ENCODE measurements around the gene POLR2C.

POLR2C gene

GRCh38 chr16:57504491-57504890 is 42.0 kb downstream of the POLR2C start:
- no peak overlapping the region for H3K4me2 ChIP-seq (ENCODE audit: low read depth, low read length, poor library complexity, severe bottlenecking)
- H4K20me1 ChIP-seq (ENCODE audit: insufficient read depth, low read length, poor library complexity, severe bottlenecking) = no peaks in the 10 kb centered on the region
- no peak for TF ChIP-seq CTCF (conservative IDR thresholded peaks at IDR 0.05; ENCODE audit: low read length)
- no peak for TF ChIP-seq EZH2phosphoT487 (IDR thresholded peaks at IDR 0.05; ENCODE audit: borderline replicate concordance)
- H3K27me3 ChIP-seq (ENCODE audit: insufficient read depth, low read length, poor library complexity, severe bottlenecking) = no peaks in the 10 kb centered on the region
- no peaks in the 10 kb centered on the region for H3K36me3 ChIP-seq (ENCODE audit: insufficient read depth, low read length)
- H3K4me3 ChIP-seq (ENCODE audit: low read length, poor library complexity, severe bottlenecking) = no peak overlapping the region
- no peak overlapping the region for H2AFZ ChIP-seq (ENCODE audit: low read length)
- no peaks in the 10 kb centered on the region for H3F3A ChIP-seq (ENCODE audit: low read depth)
- no peak overlapping the region for H3K9ac ChIP-seq (ENCODE audit: low read depth, low read length, poor library complexity, severe bottlenecking)
- no peaks in the 10 kb centered on the region for H3K9me2 ChIP-seq (replicated peaks; ENCODE audit: low read depth, low read length)
- H3K4me1 ChIP-seq (ENCODE audit: insufficient read depth, low read length, poor library complexity, severe bottlenecking) = peaks cover 39% of the 10 kb centered on the region
- no peaks in the 10 kb centered on the region for H3K9me3 ChIP-seq (ENCODE audit: insufficient read depth, low read depth, low read length)
- no peaks in the 10 kb centered on the region for H3K79me2 ChIP-seq (ENCODE audit: insufficient read depth, low read length)

GRCh38 chr16:57505169-57505568 is 42.7 kb downstream of the POLR2C start:
- H4K20me1 ChIP-seq (ENCODE audit: insufficient read depth, low read length, poor library complexity, severe bottlenecking) = no peaks in the 10 kb centered on the region
- peaks cover 34% of the 10 kb centered on the region for H3K4me1 ChIP-seq (ENCODE audit: insufficient read depth, low read length, poor library complexity, severe bottlenecking)
- no peaks in the 10 kb centered on the region for H3F3A ChIP-seq (ENCODE audit: low read depth)
- no peaks in the 10 kb centered on the region for H3K9me3 ChIP-seq (ENCODE audit: insufficient read depth, low read depth, low read length)
- no peak overlapping the region for H3K4me3 ChIP-seq (ENCODE audit: low read length, poor library complexity, severe bottlenecking)
- H3K4me2 ChIP-seq (ENCODE audit: low read depth, low read length, poor library complexity, severe bottlenecking) = no peak overlapping the region
- H3K9me2 ChIP-seq (replicated peaks; ENCODE audit: low read depth, low read length) = no peaks in the 10 kb centered on the region
- no peaks in the 10 kb centered on the region for H3K79me2 ChIP-seq (ENCODE audit: insufficient read depth, low read length)
- no peaks in the 10 kb centered on the region for H3K27me3 ChIP-seq (ENCODE audit: insufficient read depth, low read length, poor library complexity, severe bottlenecking)
- TF ChIP-seq CTCF (conservative IDR thresholded peaks at IDR 0.05; ENCODE audit: low read length) (no peak), EZH2phosphoT487 (IDR thresholded peaks at IDR 0.05; ENCODE audit: borderline replicate concordance) (no peak)
- H2AFZ ChIP-seq (ENCODE audit: low read length) = no peak overlapping the region
- no peak overlapping the region for H3K9ac ChIP-seq (ENCODE audit: low read depth, low read length, poor library complexity, severe bottlenecking)
- H3K36me3 ChIP-seq (ENCODE audit: insufficient read depth, low read length) = no peaks in the 10 kb centered on the region

- no peaks in the 10 kb centered on the region for H3K79me2 ChIP-seq (ENCODE audit: insufficient read depth, low read length)
- no peaks in the 10 kb centered on the region for H3K9me3 ChIP-seq (ENCODE audit: insufficient read depth, low read depth, low read length)
- no peaks in the 10 kb centered on the region for H3F3A ChIP-seq (ENCODE audit: low read depth)
- H3K4me2 ChIP-seq (ENCODE audit: low read depth, low read length, poor library complexity, severe bottlenecking) = no peak overlapping the region
- H3K9me2 ChIP-seq (replicated peaks; ENCODE audit: low read depth, low read length) = no peaks in the 10 kb centered on the region
- no peaks in the 10 kb centered on the region for H4K20me1 ChIP-seq (ENCODE audit: insufficient read depth, low read length, poor library complexity, severe bottlenecking)
- no peaks in the 10 kb centered on the region for H3K27me3 ChIP-seq (ENCODE audit: insufficient read depth, low read length, poor library complexity, severe bottlenecking)
- TF ChIP-seq CTCF (conservative IDR thresholded peaks at IDR 0.05; ENCODE audit: low read length) (no peak), EZH2phosphoT487 (IDR thresholded peaks at IDR 0.05; ENCODE audit: borderline replicate concordance) (no peak)
- peaks cover 5% of the 10 kb centered on the region; the same call in 1 of the 2 replicates for H3K36me3 ChIP-seq (ENCODE audit: insufficient read depth, low read length)
- H3K4me1 ChIP-seq (ENCODE audit: insufficient read depth, low read length, poor library complexity, severe bottlenecking) = peaks cover 16% of the 10 kb centered on the region
- H3K9ac ChIP-seq (ENCODE audit: low read depth, low read length, poor library complexity, severe bottlenecking) = no peak overlapping the region
- no peak overlapping the region for H2AFZ ChIP-seq (ENCODE audit: low read length)
- no peak overlapping the region for H3K4me3 ChIP-seq (ENCODE audit: low read length, poor library complexity, severe bottlenecking)
Observed at GRCh38 chr16:57507136-57508034, 44.9 kb downstream of the POLR2C start.

Measured in Loucy (cell line).